HG03442 (cell line): ENCODE measurements around the gene GAMT.
"Not testable (repeated sequence)": the region's sequence is repeated elsewhere in the genome, so short reads cannot be mapped to it uniquely, and the experiment has no call there.

ENCODE experiments used
- ATAC-seq: cut with Tn5 transposase; IDR thresholded peaks from one replicate; pipeline ENCODE4 v1.9.1; 2021; ENCODE audit warnings: mild to moderate bottlenecking, moderate library complexity; ENCODE audit not compliant: unreplicated experiment

GAMT gene

DNA sequence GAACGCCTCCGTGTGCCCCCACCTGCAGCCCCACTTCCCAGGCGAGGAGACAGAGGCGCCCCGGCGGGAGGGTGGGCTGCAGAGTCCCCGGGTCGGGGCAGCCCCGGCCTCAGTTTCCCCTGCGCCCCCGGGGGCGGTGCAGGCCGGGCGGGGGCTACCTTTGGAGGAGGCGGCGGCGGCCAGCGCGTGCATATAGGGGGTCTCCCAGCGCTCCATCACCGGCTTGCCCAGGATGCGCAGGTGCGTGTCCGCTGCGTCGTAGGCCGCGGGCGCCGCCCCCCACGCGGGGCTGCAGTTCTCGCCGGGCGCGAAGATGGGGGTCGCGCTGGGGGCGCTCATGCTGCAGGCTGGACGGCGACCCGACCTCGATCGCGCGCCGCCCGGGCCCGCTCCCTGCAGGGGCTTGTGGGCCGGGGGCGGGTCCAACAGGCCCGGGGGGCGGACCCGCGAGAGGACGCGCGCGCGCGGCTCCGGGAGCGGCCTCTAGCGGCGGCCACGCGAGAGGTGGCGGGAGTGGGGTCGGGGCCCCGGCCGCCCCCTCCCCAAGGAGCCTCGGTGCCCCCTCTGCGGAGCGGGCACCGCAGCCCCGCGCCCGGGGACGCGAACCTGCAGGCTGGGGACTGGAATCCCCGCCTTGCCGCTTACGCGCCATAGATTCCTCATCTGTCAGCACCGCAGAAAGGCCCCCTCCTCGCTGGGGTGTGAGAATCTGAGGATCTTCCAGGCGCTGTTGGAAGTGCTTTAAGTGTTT lies at the start of gene GAMT:
TSS of gene GAMT (minus strand) at position 405 of the 751 bp plus-strand sequence. CDS start at position 339, 66 bp downstream.
- no peak for ATAC-seq

DNA sequence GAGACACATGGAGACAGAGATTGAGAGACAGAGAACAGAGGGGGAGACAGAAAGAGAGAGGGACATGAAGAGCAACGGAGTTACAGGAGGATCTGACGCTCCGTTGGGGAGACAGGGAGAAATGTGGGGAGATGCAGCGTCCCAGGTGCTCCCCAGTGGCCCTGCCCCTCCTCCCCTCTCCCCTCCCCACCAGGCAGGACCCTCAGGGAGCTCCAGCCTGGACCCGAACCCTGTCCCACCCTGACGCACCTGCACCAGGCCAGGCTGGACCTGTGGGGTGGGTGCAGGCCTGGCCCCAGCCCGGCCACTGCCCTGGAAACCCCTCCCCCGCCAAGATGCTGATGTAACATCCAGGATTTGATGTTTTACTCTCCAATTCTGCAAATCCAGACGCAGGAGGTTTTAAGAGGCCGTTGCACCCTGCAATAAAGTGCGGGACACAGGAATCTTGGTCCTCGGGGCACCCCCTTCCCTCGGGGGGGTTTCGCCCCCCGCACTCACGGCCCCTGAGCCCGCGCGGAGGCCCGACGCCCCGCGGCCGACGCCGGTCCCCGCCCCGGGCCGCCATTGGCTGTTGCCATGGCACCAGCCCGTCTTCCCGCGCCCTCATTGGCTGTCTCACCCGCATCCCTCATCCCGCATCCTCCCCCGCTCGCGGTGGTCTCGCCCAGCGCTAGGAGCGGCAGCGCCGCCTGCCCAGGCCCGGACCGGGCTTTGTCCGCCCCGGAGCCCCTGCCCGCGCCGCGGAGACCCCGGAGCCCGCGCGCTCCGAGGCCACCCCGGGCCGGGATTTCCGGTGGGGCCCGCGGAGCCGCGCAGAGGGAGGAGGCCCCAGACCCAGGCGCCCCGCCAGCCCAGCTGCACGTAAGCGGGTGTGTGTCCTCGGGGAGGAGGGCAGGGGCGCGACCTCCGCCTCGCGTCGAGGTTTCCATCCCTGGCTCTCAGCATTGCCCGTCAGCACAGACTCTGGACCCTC lies 48.4 kb upstream of the GAMT start, which contains the start of gene APC2:
TSS of gene APC2 (plus strand) at position 655 of the 976 bp plus-strand sequence. CDS start 2,881 bp downstream, outside the sequence.
- no peak for ATAC-seq

DNA sequence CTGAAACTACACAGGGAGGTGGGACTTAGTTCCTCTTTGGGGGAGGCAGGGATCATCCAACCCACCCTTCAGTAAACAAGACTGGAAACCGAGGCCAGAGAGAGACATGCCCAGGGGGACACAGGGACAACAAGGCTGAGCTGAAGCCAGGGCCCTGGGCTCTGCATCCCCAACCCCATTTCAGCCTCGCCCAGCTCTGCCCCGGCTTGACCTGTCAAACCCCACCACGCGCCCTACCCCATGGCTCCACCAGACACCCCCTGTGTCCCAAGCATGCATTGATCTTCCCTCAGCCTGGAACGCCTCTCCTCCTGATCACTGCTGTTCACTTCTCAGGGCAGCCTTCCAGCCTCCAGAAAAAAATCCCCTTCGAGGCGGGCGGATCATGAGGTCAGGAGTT lies 46.6 kb upstream of the GAMT start:
- ATAC-seq: no peak

DNA sequence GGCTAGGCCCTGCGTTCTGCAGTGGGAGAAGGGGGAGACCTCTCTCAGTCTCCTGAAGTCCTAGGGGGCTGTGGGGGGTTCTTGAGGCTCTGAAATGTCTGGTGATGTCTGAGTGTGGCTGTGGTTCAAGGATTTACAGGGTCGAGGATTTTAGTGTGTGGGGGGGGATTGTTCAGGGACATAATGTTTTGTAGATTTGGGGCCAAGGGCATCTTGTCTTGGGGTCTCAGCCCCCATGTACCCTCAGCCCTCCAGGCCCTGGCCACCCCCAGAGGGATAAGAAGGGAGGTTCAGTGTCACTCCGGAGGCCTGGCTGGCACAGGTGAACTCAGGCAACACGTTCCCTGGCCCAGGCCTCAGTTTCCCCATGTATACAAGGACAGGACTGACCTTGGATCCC lies 46.2 kb upstream of the GAMT start:
- ATAC-seq: no peak

DNA sequence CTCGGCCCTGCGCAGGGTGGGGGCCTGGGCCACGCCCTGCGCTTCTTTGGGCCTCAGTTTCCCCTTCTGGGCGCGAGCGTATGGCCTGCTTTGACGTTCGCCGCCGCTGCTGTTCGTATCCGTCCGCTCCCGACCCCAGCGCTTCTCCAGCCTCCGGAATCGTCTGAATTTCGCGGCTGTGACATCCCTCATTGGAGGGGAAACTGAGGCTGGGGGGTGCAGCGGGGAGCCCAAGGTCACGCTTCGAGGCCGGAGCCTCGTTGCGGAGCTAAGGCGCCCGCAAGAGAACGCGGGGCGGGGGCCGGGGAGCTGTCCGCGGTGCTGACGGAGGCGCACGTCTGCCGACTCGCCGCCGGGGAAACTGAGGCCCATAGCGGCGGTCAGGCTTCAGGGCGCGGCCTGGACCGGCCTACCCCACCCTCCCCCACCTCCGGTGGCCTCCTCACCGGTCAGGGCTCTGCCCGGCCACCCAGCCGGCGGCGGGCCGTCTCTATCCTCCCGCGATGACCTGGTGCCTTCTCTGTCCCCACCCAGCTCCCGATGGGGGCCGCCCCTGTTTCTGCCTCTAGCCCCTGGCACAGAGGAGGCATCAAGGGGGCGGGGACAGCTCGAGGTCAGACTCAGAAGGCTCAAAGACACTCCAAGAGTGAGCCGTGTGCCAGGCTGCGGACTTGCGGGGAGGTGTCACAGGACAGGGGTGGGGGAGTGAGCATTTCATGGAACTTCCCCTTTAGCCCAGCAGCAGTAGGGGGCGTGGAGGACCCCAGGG lies 45.6 kb upstream of the GAMT start:
- no peak for ATAC-seq

DNA sequence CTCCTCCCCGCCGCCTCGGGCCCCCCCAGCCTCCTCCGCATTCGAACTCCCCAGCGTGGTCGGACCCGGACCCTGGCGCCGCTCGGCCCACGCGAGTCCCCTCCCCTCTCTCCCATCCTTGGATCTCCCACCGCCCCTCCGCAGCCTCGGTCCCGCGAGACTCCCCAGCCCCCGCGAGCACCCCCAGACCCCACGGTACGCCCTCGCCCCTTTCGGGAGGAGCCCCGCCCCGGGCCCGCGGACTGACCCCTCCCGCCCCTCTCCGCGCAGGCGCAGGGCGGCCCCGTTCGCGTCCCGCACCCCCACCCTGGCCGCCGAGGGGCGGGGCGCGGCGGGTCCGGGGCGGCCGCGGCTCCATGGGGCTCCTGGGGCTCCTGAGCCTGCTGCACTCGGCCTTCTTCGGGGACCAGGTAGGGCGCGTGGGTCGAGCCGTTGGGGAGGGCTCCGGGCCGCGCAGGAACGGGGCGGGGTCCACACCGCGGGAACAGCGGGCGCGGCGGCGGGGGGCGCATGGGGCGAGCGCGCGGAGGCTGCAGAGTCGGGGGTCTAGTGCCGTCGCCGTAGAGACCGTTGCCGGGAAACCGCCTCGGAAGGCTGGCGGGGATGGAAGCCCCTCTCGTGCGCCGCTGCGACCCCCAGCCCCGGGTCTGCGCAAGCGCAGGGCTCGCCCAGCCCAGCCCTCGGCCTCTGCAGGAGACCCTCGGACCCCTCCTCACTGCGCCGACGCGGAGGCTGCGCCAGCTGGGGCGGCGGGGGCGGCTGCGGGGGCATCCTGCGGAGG lies 44.8 kb upstream of the GAMT start:
- ATAC-seq: no peak

DNA sequence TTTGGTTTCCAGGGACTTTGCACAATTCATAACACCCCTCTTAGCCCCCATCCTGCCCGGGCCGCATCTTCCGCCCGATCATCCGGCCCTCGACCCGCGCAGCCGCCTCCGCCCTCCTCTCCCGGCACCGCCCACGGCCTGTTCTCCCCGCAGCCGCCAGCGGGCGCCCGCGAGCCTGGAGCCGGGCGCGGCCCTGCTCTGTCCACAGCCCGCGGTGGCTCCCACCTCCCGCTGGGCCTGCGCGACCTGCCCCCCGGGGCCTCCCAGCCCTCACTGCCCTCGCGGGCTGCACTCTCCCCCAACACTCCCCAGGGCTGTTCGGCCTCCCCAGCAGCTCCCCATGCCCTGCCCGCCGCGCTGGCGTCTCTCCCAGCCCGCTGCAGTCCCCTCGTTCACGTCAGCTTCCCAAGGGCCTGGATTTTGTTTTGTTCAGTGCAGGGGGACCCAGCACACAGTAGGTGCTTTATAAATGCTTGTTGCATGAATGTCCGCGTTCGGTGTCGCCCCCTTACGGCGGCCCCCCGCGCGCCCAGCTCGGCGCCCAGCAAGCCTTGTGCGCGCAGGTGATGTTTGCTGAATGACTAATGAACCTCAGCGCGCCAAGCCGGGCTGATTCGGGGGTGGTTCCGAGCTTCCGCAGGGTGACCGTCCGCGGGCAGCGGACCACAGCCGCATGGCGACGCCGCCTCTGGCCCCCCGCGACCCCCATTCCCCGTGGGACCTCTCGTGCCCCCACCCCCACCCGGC lies 44.0 kb upstream of the GAMT start:
- peak; percentile 62 for ATAC-seq

DNA sequence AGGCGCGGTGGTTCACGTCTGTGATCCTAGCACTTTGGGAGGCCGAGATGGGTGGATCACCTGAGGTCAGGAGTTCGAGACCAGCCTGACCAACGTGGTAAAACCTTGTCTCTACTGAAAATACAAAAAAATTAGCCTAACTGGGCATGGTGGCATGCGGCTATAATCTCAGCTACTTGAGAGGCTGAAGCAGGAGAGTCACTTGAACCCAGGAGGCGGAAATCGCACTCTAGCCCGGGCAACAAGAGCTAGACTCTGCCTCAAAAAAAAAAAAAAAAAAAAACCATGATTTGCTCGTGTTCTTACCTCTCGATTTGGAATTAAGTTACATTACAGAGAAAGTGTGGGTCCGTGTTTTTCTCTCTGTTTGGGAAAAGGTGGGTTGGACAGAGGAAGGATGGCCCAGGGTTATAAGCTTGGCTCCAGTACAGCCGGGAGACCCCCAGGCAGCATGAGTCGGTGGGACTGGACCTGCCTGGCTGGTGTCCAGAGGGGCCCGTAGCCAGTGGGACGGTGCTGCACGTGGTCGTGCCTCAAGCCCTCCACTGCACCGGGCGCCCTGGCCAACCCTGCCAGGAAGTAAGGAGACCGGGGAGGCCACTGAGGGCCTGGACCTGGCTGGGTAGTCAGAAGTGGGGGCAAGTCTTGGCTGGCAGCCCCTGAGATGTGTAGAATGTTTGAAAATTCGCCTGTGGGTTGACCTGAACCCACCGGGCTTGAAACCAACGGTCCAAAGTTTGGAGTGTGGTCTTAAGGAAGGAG lies 40.5 kb upstream of the GAMT start:
- ATAC-seq: no peak

DNA sequence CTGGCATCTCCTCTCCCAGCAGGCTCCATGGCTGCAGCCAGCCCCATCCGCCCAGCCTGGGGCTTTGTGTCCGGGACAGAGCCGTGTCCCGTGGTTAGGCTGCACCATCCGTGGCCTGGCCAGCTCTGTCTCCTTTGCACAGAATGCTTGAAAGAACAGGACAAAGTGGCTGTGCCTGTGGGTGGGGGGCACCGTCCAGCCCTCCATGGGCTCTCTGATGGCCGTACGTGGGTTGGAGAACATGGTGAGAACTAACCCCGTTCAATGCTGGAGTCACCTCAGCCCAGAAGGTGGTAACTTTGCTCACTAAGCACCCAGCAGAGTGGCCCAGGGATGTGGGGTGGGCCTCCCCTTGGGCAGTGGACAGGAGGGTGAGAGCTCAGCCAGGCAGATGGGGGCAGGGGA lies 39.7 kb upstream of the GAMT start:
- ATAC-seq: no peak

DNA sequence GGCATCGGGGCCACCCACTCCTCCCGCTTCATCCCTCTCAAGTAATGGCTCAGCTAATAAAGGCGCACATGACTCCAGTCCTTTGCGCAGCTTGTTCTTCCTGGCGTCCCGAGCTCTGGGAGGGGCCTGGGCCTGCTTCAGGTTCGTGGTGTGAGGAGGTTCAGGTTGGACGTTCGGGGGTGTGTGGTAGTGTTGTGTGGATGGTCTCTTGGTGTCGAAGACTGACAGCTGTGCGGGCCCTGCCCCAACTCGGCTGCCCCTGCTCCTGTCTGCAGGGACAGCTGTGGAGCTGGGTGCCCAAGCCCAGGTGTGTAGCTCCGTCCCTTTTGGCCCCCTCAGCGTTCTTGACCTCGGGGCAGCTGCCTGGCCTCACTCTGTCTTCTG lies 39.1 kb upstream of the GAMT start:
- no peak for ATAC-seq

DNA sequence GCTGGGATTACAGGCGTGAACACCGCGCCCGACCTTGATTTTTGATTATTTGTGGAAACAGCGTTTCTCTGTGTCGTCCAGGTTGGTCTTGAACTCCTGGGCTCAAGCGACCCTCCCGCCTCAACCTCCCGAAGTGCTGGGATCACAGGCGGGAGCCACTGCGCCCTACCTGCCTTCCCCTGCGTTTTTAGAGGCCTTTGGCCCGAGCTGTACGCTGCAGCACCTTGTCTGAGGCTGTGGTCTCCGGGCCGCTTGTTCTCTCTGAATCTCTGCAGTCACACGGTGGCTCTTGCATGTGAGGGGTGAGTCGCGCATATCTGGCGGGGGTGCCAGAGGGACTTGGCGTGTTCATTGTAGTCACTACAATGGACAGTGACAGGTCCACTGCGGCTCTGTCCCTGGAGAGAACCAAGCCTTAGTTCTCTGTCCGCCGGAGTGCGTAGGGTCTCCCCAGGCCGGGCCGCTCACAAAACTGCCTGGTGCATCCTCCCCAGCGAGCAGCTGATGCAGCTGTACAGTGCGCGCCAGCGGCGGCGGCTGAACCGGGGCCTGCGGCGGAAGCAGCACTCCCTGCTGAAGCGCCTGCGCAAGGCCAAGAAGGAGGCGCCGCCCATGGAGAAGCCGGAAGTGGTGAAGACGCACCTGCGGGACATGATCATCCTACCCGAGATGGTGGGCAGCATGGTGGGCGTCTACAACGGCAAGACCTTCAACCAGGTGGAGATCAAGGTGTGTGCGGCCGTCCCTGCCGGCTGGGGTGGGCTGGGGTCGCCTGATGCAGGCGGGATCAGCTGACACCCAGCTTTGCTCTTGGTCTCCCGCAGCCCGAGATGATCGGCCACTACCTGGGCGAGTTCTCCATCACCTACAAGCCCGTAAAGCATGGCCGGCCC lies 38.4 kb upstream of the GAMT start:
- ATAC-seq: not testable (repeated sequence)

DNA sequence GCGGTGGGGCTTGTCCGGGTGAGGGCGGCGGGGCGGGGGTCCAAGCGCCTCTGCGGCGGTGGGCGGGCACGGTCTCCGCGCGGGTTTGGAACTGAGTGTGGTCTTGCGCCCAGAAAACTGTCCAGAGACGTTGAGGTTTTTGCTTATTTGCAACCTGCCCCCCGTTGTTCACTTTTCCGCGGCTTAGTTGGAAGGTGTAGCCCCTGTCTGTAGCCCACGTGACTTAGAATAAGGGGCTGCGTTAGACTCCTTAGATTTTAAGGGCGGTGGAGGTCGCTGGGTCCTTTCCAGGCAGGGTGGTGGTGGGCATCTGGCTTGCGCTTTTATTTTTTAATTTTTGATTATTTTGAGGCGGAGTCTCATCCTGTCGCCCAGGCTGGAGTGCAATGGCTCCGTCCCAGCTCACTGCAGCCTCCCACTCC lies 37.6 kb upstream of the GAMT start:
- ATAC-seq: no peak

DNA sequence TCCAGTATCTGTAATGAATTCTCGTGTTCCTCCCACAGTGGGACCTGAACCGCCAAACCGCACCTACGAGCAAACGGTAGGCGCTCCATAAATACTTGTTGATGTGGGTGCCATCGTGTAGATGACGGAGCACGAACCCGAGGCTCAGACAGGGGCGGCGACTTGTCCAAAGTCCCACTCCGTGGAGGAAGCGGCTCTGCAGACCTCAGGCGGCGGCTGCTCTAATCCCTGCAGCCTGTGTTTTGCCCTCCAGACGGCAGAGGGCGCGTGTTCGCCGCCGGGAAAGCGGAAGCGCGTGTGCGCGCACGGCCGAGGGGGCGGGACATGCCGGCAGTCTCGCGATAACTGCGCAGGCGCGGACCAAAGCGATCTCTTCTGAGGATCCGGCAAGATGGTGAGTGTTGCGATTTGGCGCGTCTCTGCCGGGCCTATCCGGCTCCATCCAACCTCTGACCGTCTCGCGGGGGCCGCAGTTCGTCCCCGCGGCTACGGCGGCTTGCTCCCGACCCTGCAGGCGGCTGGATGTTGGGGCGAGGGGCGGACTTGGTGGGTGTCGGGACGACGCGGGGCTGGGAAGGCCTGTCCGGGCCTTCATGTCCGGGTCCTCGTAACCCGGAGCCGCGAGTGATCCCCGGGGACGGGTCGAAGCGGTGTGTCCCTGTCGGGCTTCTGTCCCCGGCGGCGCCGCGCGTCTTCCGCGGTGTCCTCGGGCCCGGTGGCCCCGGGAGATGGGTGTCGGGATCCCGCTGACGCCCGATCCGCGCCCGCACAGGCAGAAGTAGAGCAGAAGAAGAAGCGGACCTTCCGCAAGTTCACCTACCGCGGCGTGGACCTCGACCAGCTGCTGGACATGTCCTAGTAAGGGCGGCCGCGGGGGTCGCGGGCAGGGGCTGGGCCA lies 36.9 kb upstream of the GAMT start, which contains the start of gene RPS15:
TSS of gene RPS15 (plus strand) at position 362 of the 898 bp plus-strand sequence. CDS start at position 392, 30 bp downstream.
- peak; percentile 77 for ATAC-seq

DNA sequence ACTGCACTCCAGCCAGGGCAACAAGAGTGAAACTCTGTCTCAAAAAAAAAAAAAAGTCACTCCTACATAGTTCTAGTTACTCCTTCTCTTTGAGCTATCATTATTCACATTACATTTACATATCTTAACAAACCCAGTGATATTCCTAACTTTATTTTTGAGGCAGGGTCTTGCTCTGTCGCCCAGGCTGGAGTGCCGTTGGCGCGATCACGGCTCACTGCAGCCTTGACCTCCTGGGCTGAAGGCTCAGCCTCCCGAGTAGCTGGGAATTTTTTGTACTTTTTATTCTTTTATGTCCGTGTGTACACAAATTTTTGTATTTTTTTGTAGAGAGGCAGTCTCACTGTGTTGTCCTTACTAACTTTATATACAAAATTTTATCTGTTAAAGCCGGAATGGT lies 36.3 kb upstream of the GAMT start:
- ATAC-seq: no peak

DNA sequence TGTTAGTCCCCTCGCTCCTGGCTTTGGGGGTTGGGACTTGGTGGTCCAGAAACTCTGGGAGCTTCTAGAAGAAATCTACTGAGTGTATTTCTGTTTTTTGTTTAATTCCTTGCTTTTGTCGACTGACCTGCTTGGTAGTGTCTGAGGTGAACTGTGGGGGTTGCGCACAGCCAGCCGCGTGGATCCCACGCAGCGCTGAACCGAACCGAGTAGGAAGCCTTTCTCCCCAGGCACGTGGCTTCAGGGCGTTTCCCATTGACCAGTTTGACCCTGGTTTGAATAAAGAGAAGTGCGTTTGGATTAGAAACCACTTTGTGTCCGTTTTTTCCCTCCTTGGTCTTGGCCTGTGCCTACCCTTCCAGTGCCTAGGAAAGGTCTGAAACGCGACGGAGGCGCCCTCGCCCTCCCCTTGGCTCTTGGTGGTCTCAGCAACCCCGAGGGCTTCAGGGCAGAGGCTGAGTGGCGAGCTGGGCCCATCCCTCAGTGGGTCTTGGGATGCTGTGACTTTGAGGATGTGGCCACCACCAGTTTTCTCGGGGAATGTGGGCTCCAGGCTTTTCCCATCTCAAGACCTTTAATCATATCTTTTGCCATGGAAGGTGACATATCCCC lies 34.1 kb upstream of the GAMT start:
- ATAC-seq: no peak

DNA sequence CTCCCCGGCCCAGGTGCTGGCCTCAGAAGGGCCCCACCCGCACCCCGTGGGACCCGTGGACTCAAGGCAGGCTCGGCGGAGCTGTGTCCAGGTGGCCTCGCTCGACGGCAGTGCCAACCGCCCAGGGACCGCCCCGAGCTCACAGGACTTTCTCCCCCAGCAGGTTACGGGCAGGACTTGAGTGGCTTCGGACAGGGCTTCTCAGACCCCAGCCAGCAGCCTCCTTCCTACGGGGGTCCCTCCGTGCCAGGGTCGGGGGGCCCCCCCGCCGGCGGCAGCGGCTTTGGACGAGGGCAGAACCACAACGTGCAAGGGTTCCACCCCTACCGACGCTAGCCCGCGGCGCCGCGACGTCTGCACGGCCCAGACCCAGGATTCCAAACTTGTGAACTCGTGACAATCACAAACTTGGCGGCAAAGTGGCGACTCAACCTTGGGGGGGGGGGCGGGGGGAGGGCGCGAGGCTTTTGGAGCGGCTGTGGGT lies 33.3 kb upstream of the GAMT start:
- no peak for ATAC-seq
